SK-N-SH treated with all-trans-retinoic acid at 6 μM for 48 hours (cell line): ENCODE results near the gene GAR1.

Source experiments
- CSDC2 ChIP-seq: fragments of 250-450 bp; sonication (Bioruptor Pico); IDR thresholded peaks from 2 replicates; pipeline ENCODE4 v1.5.0; 2020; ENCODE audit warnings: mild to moderate bottlenecking, moderate library complexity
- ESRRG ChIP-seq: fragments of 250-450 bp; sonication (Bioruptor Pico); IDR thresholded peaks from 2 replicates; pipeline ENCODE4 v1.6.1; 2021; ENCODE audit warnings: mild to moderate bottlenecking
- ISL1 ChIP-seq: fragments of 250-450 bp; sonication (Bioruptor Pico); IDR thresholded peaks from 2 replicates; pipeline ENCODE4 v2.1.2; 2022; ENCODE audit warnings: mild to moderate bottlenecking, moderate library complexity
- PATZ1 ChIP-seq: fragments of 250-450 bp; sonication (Bioruptor Pico); IDR thresholded peaks from 2 replicates; pipeline ENCODE4 v1.8.0; 2020; ENCODE audit warnings: mild to moderate bottlenecking, moderate library complexity, borderline replicate concordance
- PPARA ChIP-seq: fragments of 250-450 bp; sonication (Bioruptor Pico); IDR thresholded peaks from 2 replicates; pipeline ENCODE4 v1.5.0; 2020; ENCODE audit warnings: mild to moderate bottlenecking, borderline replicate concordance
- ZNF8 ChIP-seq: fragments of 450-650 bp; formaldehyde crosslinking; IDR thresholded peaks from 2 replicates; pipeline ENCODE4 v1.5.0; 2020; ENCODE audit warnings: mild to moderate bottlenecking, moderate library complexity

- TF ChIP-seq PPARA (CRISPR knock-in tag), result no peak
- no peak for TF ChIP-seq ESRRG (CRISPR knock-in tag)
- TF ChIP-seq PATZ1 (CRISPR knock-in tag), result no peak
- no peak for TF ChIP-seq CSDC2 (CRISPR knock-in tag)
- no peak for TF ChIP-seq ZNF8
- no peak for TF ChIP-seq ISL1 (CRISPR knock-in tag)
Observed at GRCh38 chr4:109870061-109870460, 54.5 kb downstream of the GAR1 start.
